GM19043 (cell line): ENCODE measurements around the gene ZDHHC21.

Source experiments
- ATAC-seq: cut with Tn5 transposase; IDR thresholded peaks from one replicate; pipeline ENCODE4 v1.9.1; 2021; ENCODE audit warnings: low read depth; ENCODE audit not compliant: unreplicated experiment

The ZDHHC21 gene, protein sequence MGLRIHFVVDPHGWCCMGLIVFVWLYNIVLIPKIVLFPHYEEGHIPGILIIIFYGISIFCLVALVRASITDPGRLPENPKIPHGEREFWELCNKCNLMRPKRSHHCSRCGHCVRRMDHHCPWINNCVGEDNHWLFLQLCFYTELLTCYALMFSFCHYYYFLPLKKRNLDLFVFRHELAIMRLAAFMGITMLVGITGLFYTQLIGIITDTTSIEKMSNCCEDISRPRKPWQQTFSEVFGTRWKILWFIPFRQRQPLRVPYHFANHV

DNA sequence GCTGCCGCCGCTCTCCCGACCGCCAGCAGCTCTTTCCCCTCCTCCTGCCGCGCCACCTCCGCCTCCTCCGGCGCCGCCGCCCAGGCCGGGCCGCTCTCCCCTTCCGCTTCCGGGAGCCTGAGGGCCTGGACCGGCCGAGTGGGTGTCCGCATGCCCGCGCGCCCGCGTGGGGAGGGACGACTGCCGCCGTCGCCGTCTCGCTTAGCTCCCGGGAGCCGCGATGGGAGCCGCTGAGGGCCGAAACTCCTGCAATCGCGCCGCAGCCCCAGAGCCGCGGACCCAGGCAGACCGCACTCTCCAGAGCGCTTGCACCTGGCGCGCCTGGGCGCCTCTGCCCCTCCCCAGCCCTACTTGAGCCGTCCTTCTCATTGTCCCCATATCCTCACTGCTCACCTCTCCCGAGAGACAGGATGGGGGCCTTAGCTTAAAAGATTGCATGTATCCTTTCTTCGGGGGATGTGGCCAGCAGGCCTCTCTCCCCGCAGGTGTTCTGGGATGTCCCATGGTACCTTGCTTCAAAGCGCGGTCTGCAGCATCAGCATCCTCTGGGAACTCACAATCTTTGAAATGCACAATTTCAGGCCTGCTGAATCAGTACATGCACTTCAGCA, at the start of gene ZDHHC21:
Gene ZDHHC21 (minus strand): TSS at position 182 of the 611 bp plus-strand sequence. CDS start 19,092 bp downstream, outside the sequence.
- ATAC-seq, result peak; percentile 63

DNA sequence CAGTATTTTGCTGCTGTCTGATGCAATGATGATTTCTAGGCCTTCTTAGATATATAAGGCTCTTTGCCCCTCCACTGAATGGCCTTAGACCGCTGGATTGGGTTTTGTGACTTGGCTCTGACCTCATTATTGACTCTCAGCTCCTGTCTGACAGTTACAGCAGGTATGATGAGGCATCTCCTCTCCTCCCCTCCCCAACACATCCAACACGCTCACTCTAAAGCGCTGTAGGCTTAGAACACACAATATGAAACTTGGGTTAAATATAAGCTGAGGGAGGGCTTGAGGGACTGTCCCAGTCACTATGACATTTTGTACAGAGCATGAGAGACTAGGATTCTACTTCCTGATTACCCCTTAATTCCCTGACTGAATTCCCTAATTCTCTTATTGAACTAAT, 48.1 kb upstream of the ZDHHC21 start:
- peak; percentile 99 for ATAC-seq

DNA sequence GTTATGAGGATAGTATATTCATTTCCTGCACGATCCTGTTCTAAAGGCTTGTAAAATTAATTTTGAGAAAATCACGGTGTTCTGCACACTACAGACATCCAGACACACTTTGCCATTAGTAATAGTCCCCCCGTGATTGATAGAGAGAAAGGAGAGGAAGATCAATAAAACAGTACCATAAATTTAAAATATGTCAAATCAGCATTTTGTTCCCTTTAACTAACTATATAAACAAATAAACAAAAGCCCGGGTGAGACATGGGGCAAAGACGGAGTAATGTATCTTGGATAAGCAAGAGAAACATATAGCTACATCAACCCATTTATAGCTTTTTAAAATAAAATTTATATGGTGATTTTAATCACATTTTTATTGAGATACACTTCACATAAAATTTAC, 39.9 kb upstream of the ZDHHC21 start:
- ATAC-seq, result no peak

DNA sequence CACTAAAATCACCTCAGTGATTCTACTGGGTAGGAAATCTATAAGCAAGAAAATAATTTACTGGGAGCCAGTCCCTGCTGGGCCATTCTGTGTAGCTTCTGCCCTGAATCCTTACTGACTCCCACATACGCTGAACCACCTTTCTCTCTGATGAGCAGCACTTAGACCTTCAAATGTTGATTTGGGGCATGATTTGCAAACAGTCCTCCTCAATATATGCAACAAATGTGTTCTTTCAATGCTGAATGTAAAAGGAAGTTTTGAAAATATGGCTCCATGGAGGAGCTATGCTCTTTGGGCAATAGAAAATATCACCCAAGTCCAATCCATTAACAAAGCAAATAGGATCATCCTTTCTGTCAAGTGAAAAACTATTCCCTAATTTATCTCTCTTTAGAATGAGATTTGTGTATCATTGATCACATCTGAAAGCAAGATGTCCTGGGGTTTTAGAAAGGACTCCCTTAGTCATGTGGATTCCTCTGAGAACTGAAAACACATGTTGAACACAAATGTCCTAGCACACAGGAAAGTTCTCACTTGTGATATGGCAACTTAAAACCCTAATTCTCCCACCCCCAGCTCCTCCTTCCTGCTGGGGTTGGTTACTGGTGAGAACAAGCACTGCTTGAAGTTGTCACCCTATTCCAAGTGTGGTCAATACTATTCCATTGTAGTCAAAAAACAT, 38.2 kb upstream of the ZDHHC21 start:
- no peak for ATAC-seq

DNA sequence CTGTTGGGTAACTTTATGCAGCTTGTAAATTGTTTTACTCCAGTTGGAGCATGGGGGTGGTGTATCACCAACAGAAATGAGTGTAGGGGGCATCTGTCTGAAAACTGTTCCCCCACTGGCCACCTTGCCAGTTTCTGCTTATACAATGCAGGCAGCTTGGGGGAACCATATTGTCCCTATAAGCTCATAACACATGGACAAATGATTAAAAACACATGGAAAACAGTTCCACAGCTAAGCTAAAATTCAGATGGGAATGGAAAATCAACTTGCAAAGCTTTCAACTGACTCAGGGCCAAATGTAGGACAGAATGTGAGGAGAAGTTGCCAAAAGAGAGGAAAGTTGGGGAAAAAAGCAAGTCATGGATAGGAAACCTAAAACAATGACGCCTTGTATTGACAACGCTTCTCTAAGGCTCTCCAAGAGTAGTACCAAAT, 37.2 kb upstream of the ZDHHC21 start:
- ATAC-seq, result no peak

DNA sequence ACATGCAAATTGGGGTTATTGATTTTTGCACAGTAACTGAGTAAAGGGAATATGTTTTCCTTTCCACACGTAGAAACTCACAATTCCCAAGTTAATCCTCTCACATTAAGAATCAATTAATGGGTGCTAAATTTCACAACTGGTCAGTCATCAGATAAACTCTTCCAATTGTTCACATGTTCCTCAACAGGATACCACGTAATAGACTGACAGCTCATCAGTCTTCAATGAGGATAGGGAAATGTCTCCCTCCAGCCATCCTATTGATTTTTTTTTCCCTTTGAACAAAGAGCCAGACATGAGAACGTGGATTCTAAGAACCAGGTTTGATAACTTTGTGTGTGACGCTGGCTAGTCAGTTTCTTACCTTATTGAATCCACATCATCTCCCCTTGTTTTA, 30.1 kb upstream of the ZDHHC21 start:
- no peak for ATAC-seq

DNA sequence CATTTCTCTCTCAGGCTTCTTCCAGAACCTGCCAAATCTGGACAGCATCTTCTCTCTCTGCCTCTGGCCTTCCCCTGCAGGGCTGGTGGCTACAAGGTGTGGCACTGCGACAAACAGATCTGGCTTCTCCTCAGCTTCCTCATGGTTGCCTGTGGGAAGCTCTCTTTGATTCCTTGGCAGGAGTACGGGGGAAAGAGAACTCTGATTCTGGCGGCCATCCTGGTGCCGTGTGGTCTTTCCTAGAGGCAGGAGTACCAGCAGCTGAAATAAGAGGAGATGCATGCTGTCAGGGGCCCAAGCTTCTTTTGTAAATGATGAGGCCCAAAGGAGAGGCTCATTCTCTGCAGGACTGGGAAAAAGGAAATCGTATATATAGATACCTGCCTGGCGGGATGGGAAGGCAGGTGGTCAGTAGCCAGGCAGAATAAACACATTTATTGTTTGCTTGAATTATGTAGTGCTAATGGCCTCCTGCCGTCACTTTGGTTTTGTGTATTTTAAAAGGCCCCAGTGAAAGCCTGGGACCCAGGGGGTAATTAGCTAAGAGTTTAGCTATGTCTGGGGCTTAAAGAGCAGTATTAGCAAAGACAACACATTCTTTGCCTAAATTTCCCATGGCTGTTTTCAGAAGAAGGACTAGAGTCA, 29.3 kb upstream of the ZDHHC21 start, which contains the start of gene CER1:
Gene CER1 (minus strand): TSS at position 343 of the 645 bp plus-strand sequence. CDS start 61 bp downstream, at position 282.
- ATAC-seq, result no peak

DNA sequence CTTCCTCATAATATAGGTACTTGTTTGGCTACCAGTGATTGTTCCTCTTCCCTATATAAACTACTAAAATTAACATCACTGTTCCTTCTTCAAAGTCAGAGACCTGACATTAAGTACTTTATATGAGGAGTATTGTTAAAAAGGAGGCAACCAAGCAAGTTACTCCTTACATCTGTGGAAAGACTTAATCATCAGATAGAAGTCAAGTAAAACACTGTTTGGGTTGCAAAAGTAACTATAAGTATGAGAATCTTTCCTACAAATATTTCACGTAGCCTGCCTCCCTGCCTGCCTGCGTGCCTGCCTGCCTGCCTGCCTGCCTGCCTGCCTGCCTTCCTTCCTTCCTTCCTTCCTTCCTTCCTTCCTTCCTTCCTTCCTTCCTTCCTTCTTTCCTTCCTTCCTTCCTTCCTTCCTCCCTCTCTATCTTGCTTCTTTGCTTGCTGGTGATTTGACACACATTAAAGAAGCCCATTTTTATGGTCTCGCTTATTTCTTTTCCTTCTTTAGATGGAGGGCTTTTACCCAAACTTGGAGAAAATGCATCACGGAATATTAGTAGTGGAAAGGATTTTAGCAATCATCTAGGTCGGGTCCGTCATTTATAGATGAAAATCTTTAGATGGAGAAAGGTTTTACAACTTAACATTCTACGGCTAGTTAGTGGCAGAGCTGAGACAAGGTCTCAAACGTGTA, 26.1 kb upstream of the ZDHHC21 start:
- no peak for ATAC-seq

DNA sequence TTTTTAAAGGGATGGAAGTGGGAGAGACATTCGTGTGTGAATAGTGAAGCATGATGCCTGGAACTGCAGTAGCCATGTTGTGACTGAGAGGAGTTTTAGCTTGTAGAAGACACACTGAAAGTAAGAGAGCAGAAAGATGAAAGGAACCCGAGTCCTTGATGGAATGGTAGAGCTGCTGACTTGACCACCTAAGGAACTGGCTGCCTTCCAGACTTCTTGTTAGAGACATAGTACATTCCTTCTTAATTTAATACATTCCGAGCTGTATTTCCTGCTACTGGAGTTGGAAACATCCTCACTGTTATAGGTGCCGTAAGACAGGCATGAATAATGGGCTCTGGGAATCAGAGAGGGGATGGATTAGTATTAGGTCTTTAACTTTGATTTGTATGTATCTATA, 21.9 kb upstream of the ZDHHC21 start:
- ATAC-seq, result no peak

DNA sequence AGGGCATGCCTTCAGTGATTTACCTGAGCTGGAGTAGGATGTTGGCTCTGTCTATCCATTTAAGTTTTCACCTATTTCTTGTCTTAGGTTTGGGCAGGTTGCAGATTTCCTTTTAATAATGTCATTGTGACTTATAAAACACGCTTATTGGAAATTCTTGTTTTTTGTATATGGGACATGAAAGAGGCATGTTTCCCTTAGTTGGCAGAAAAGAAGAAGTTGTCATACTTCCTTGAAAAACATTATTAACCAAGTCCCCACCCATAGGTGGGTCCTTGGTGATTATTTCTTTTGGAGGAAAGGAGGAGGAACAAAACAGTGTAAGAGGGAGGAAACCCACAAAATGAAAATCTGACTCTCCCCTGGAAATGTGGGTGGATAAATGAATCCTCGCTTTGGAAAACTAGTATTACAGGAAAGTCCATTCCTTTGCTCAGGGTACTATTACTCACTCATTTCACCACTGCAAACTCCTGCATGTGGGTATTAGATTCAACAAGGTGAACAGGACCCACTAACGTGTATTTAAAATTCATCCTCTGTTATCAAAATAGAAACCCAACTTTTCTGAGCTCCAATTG, 20.0 kb upstream of the ZDHHC21 start:
- ATAC-seq, result no peak

DNA sequence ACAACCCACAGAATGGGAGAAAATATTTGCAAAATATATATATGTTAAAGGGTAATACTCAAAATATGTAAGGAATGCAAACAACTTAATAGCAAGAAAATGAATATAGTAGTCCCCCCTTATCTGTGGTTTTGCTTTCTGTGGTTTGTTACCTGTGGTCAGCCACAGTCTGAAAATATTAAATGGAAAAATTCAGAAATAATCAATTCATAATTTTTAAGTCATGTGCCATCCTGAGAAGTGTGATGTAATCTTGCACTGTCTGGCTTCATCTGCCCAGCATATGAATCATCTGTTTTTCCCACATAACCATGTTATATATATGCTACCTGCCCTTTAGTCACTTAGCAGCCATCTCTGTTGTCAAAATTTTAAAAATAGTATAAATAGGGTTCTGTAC, 17.6 kb upstream of the ZDHHC21 start:
- no peak for ATAC-seq

DNA sequence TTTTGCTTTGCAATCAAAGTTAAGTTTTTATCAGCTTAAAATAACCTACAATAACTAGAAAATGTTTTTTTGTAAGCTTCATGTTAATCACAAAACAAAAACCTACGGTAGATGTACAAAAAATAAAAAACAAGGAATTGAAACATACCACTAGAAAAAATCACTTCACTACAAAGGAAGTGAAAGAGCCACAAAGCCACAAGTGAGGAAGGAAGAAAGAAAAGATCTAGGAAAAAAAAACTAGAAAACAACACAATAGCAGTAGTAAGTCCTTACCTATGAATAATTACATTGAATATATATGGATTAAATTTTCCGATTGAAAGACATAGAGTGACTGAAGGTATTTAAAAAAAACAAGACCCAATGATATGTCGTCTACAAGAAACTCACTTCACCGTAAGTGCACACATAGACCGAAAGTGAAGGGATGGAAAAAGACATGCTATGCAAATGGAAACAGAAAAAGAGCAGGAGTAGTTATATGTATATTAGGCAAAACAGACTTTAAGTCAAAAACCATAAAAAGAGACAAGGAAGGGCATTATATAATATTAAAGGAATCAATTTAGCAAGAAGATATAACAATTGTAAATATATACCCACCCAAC, 13.4 kb upstream of the ZDHHC21 start:
- ATAC-seq, result peak; percentile 49

DNA sequence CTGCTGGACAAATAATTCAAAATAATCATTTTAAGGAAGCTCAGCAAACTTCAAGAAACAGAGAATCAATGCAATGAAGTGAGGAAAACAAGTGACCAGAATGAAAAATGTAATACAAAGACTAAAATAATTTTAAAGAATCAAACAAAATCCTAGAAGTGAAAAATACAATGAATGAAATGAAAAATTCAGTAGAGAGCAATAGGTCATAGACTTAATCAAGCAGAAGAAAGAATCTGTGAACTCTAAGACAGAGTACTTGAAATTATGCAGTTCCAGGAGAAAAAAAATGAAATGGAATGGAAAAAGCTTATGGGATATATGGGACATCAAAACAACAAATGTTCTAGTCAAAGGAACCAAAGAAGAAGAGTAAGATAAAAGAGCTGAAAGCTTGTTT, 11.8 kb upstream of the ZDHHC21 start:
- no peak for ATAC-seq

DNA sequence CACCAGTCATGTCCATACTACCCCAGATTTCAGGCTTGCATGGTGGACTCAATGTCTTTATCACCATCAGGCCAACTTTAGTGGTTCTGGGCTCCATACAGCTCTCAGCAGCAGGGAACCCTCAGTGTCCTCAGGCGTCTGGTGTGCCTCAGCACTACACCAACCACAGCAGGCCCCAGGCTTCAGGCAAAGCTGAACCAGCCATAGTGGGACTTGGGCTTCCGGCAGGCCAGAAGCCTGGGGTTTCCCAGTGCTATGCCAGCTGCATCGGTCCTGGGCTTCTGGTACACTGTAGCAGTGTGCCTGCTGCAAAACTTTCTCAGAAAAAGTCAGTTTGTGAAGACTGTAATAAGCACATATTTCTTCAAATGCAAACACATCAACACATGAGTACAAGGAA, 11.0 kb upstream of the ZDHHC21 start:
- ATAC-seq, result no peak

DNA sequence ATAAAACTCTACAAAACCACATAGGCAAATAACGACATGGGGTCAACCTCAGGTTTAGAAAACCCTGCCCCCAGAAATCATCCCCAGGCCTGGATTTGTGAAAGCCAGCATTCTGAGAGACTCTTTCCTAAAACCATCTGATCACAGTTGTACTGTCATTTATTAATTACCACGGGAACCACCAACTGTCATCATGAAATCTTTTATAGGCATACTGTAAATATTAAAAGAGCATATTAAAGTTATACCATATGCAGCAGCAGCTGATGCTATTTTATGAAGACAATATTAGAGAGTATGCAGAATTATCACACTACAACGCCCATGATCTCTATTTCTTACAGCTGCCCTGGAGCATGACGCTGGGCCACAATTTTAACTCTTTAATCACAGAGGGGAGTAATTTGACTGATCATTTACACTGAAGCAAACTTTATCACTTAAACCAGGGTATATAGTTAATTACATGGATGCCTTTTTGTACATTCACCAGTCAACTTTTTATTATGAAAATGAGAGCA, 9.0 kb upstream of the ZDHHC21 start:
- ATAC-seq, result no peak

DNA sequence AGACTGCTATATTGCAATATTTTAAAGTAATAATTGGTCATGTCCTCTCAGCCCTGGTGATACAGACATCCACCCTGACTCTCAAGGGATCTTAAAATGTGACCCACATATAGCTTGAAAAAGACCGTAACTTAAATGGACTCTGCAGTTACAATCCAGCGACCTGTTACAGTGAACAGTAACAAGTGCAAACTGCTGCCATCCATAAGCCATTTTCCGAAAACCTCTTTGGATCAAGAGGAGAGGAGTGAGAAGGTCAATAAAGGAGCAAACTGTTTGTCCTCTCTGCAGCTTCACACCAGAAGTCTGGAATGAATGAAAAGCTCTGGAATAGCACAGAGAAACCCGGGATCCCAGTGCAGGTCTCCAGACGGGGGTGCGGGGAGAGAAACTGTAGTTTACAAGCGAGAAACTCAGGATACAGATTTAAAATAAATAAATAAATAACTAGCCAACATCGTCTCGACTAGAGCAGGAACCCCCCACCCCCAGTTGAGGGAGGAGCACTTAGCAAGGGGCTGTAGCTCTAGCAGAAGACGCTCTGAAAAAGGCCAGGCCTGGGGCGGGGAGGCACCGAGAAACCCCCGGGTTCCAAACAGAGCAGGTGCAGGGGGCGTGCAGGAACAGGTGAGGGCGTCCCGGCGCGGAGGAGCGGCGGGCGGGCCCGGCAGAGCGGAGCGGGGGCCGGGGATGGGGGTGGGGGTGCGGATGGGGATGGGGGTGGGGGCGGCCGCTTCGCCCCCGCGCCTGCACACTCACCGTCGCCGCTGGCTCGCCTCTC, 572 bp downstream of the ZDHHC21 start:
- peak; percentile 25 for ATAC-seq

DNA sequence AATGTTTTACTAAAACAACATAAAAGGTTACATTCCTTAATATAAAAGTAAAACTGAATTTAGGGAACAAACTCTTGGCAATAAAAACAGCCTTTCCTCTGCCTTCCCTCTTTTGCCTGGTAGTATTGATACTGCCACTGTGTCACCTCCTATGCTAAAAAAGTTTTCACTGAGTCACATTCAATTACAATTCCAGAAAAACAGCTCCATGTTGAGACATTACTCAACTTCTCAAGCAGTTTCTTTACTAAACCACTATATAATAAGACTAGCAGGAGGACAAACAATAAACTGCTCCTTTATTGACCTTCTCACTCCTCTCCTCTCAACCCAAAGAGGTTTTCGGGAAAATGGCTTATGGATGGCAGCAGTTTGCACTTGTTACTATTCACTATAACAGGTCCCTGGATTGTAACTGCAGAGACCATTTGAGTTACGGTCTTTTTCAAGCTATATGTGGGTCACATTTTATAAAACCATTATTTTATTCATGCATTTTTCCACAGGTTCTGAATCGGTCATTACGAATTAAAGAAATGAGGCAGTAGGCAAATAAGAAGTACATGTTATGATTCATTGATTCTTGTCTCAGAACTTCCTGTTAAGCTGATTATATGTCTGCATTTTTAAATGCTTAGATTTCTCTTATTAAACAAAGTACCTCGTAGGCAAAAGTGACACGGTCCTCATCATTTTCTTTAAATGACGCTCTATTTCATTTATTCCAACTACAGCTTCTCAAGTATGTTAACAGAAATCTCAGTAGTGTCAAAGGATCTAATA, 2.1 kb downstream of the ZDHHC21 start:
- ATAC-seq, result no peak
